Embryonic facial prominence (tissue), 1 donor: ENCODE measurements around the gene MYL12A.

Source experiments
- DNase-seq: peaks from one replicate; pipeline ENCODE4 v3.0.0-alpha.2; 2016; ENCODE audit errors: extremely low spot score

The MYL12A gene

DNA sequence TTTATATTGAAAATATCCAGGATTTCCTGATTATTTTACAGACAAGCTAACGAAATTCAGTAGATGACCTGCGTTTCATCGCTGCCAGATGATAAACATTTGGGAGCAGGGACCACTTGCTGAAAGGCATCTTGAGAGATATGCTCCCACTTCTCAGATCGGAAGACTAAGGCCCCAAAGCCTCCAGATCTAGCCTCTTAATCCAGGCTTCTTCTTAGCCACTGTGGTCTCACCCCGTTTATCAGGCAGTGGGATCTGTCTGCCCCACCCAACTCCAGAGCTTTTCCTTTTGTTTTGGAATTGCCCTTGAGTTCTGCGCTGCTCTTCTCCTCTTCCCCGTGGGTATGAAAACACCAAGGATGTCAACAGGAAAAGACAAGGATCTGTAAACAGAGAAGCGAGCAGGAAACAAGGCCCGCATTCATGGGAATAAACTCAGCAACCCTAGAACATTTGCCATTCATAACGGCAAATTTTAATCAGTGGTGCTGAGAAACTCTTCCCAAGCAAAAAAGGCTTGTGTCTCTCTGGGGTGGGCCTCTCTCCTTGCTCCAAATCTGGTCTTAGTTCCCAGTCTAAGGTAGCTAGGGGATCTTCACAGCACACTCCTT is 35.8 kb downstream of the MYL12A start:
- DNase-seq: no peak

DNA sequence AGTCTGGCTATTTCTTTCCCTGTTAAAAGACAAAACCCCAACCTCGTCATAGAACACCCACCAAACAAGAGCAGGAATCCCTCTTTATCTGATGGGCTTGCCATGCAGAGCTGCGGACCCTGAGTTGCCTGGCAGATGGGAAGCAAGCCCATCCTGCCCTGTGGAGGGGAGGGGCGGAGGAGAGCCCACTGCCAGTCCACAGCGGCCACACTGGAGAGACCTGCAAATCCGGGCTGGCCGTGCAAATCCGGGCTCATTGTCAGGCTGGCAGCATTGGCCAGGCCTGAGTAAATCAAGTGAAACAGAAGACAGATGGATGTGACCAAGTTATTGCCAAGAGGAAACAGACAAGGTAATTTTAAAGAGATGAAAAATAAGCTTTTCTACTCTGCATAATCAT is 36.3 kb downstream of the MYL12A start:
- no peak for DNase-seq

DNA sequence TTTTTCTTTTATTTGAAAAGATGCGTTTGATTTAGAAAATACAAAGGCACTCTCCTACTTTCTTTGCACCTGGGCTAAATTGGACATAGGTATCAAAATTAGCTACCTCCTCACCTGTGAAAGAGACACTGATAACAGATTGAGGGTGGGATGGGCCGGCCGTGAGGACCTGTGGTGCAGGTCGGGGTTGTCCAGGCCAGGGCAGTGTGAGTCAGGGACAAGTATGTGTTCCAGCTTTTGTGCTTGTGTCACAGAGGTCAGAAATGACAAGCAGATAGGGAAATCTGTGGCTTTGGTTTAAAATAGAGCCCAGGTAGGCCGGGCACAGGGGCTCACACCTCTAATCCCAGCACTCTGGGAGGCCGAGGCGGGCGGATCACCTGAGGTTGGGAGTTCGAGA is 36.9 kb downstream of the MYL12A start:
- no peak for DNase-seq

DNA sequence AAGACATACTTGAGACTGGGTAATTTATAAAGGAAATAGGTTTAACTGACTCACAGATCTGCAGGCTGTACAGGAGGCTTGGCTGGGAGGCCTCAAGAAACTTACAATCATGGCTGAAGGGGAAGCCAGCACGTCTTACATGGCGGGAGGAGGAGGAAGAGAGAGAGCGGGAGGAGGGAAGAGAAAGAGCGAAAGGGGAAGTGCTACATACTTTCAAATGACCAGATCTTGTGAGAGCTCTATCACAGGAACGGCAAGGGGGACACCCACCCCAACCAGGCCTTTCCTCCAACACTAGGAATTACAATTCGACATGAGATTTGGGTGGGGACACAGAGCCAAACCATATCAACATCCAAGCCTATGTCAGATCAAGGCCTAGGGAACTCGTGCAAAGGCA is 38.6 kb downstream of the MYL12A start:
- no peak for DNase-seq

DNA sequence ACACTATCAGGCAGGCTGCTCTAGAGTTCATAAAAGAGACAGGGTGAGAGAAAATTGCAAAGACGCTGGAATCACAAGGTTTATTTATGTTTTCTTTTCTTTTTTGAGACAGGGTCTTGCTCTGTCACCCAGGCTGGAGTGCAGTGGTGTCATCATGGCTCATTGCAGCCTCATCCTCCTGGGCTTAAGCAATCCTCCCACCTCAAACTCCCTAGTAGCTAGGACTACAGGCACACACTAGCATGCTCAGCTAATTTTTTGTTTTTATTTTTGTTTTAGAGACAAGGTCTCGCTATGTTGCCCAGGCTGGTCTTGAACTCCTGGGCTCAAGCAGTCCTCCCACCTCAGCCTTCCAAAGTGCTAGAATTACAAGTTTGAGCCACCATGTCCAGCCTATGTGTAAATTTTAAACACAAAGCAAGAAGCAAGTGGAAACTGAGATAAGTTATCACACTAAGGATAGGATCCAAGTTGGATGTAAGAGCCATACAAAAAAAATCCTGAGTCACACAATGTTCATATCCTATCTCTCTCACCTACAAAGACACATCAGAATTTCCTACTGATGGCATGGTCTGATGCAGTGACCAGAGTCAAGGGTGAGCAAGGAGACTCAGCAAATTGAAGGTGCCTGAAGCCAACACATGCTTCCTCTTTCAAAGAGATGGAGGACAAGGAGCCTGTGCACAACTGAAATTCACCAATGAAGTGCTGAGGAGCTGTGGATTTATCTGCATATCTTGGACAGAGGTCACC is 45.8 kb downstream of the MYL12A start:
- no peak for DNase-seq

DNA sequence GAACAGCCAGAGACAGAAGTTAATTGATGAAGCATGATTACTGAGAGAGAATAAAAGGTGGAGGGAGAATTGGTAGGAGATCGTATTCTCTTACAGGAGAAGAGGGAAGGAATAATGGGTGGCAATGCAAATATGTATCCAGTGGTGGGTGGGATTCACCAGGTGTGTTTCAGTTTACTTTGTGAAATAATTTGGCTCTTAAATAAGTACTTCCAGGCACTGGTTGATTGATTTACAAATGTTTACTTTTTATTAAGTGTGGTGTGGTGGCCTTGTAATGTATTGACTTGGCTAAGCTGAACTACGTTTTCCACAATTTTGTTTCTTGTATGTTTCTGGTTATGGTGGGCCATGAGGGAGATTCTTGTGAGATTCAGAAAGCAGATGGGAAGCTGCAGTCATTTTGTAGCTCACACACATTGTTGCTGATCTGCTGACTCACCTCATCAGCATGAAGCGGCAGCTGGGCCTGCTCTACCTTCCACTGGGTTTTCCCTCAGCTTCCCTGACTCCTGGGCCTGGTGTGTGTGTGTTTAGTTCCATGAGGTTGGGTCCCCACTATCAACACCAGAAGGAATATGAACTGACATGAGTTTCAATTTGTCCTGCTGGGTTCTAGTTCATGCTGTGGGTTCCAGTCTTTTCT is 47.0 kb downstream of the MYL12A start:
- no peak for DNase-seq

DNA sequence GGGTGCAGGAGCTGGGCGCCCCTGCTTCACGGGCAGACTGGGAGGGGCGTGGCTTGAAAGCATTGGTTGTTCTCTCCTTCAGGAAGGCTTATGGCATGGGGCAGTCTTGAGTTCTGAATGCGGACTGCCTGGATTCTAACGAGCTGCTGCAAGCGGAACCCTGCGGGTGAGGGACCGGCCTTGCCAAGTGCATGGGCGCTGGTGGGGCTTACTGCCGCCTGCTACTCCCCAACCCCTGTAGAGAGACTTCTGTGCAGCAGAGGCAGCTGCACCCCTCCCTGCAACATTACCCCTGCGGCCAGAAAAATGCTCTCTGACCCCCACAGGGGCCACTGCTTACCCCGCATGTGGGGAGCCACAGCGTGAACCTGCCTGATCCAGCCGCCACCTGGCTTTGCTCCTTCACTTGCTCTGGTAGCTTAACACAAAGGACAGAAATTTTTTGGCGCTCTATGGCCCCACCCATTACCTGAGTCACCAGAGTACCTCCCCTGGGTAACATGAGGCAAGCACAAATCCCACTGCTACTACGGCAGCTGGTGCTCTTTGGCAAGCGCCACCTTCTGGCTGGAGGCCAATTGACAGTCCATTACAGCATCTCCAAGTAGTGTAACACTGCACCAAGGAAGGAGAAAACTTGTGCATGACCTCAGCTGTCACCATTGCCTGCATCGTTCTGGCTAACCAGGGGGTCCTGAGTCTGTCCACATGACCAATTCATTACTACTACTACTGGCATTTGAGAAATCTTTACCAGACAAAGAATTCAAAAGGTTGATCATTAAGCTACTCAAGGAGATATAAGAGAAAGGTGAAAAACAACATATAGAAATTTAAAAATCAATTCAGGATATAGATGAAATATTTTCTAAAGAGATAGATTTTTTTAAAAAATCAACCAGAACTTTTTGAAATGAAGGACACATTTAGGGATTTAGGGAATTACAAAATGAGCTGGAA is 49.7 kb downstream of the MYL12A start:
- peak; percentile 74 for DNase-seq

DNA sequence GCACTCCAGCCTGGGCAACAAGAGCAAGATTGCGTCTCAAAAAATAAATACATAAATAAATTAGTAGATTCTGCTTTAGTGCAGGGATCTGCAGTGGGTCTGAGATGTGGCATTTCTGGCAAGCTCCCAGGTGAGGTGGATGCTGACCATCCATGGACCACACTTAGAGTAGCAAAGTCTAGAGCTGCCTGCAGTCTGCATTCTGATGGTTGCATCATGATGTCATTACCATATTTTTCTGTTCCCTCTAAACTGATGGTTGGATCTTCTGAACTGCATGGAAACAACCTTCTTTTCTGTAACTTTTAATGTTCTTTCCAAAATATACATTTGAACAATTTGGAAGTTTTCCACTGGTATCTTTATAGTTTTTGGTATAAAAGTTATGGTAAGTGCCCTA is 57.2 kb downstream of the MYL12A start:
- no peak for DNase-seq

DNA sequence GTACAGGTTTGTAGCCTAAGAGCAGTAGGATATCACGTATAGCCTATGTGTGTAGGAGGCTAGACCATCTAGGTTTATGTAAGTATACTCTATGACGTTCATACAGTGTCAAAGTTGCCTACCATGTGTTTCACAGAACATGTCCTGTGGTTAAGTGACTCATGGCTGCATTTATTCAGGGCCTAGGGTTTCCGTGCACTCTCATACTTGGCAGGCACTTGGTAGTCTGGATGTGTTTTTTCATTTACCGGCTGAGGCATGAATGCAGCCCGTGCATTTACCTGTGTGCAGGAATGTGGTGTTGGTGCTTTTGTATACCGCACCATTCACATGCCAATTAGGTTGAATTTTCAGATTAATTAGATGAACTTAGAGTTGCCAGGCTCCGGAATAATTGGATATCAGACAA is 57.8 kb downstream of the MYL12A start:
- no peak for DNase-seq
